Activated naive CD8-positive, alpha-beta T cell (primary cell): ENCODE results near the gene AGAP3.

Source experiments
- H3K27ac Mint-ChIP-seq: one replicate; pipeline ENCODE4 v1.8.0; 2021; ENCODE audit warnings: mixed read lengths
- H3K27me3 Mint-ChIP-seq: one replicate; pipeline ENCODE4 v1.8.0; 2021; ENCODE audit warnings: mixed read lengths
- H3K36me3 Mint-ChIP-seq: one replicate; pipeline ENCODE4 v1.8.0; 2021; ENCODE audit warnings: mixed read lengths
- H3K4me1 Mint-ChIP-seq: one replicate; pipeline ENCODE4 v1.8.0; 2021; ENCODE audit warnings: low read depth, mixed read lengths
- H3K4me3 Mint-ChIP-seq: one replicate; pipeline ENCODE4 v1.8.0; 2021; ENCODE audit warnings: mild to moderate bottlenecking, mixed read lengths
- H3K9me3 Mint-ChIP-seq: one replicate; pipeline ENCODE4 v1.8.0; 2021; ENCODE audit warnings: low read depth, mixed read lengths

The AGAP3 gene

GRCh38 chr7:151143261-151144015 is 57.2 kb downstream of the AGAP3 start:
- H3K9me3 Mint-ChIP-seq, result no peaks in the 10 kb centered on the region
- no peaks in the 10 kb centered on the region for H3K36me3 Mint-ChIP-seq
- no peaks in the 10 kb centered on the region for H3K4me1 Mint-ChIP-seq
- no peak overlapping the region for H3K4me3 Mint-ChIP-seq
- no peak overlapping the region for H3K27ac Mint-ChIP-seq
- no peaks in the 10 kb centered on the region for H3K27me3 Mint-ChIP-seq

- no peak overlapping the region for H3K27ac Mint-ChIP-seq
- H3K36me3 Mint-ChIP-seq, result no peaks in the 10 kb centered on the region
- no peak overlapping the region for H3K4me3 Mint-ChIP-seq
- H3K9me3 Mint-ChIP-seq, result no peaks in the 10 kb centered on the region
- H3K4me1 Mint-ChIP-seq, result no peaks in the 10 kb centered on the region
- H3K27me3 Mint-ChIP-seq, result no peaks in the 10 kb centered on the region
These were observed 58.1 kb downstream of the AGAP3 start for GRCh38 chr7:151144387-151144786.

- H3K36me3 Mint-ChIP-seq, result no peaks in the 10 kb centered on the region
- peaks cover 6% of the 10 kb centered on the region for H3K27me3 Mint-ChIP-seq
- no peak overlapping the region for H3K27ac Mint-ChIP-seq
- H3K4me3 Mint-ChIP-seq, result no peak overlapping the region
- H3K4me1 Mint-ChIP-seq, result no peaks in the 10 kb centered on the region
- no peaks in the 10 kb centered on the region for H3K9me3 Mint-ChIP-seq
These were observed 60.5 kb downstream of the AGAP3 start for GRCh38 chr7:151146761-151147160.

GRCh38 chr7:151148319-151149259 is 62.3 kb downstream of the AGAP3 start:
- no peak overlapping the region for H3K27ac Mint-ChIP-seq

GRCh38 chr7:151150388-151150787 is 64.1 kb downstream of the AGAP3 start:
- H3K4me1 Mint-ChIP-seq, result no peaks in the 10 kb centered on the region
- H3K27me3 Mint-ChIP-seq, result peaks cover 10% of the 10 kb centered on the region
- H3K4me3 Mint-ChIP-seq, result no peak overlapping the region
- no peaks in the 10 kb centered on the region for H3K9me3 Mint-ChIP-seq
- H3K36me3 Mint-ChIP-seq, result no peaks in the 10 kb centered on the region
- H3K27ac Mint-ChIP-seq, result no peak overlapping the region

More at GRCh38 chr7:151148319-151149259, 62.3 kb downstream of the AGAP3 start:
- Mint-ChIP-seq H3K9me3 (no peaks in the 10 kb centered on the region), H3K4me1 (no peaks in the 10 kb centered on the region), H3K36me3 (no peaks in the 10 kb centered on the region), H3K4me3 (no peak overlapping the region), H3K27me3 (peaks cover 6% of the 10 kb centered on the region)

- Mint-ChIP-seq H3K27me3 (peaks cover 15% of the 10 kb centered on the region), H3K4me1 (no peaks in the 10 kb centered on the region), H3K36me3 (no peaks in the 10 kb centered on the region), H3K27ac (no peak overlapping the region), H3K4me3 (no peak overlapping the region), H3K9me3 (no peaks in the 10 kb centered on the region)
These were observed 66.6 kb downstream of the AGAP3 start for GRCh38 chr7:151152643-151153513.

GRCh38 chr7:151157645-151158329 is 71.5 kb downstream of the AGAP3 start:
- H3K9me3 Mint-ChIP-seq, result no peaks in the 10 kb centered on the region

GRCh38 chr7:151161757-151162156 is 75.5 kb downstream of the AGAP3 start:
- Mint-ChIP-seq H3K27me3 (peaks cover 5% of the 10 kb centered on the region), H3K4me1 (peaks cover 2% of the 10 kb centered on the region), H3K27ac (no peak overlapping the region), H3K36me3 (no peaks in the 10 kb centered on the region), H3K4me3 (no peak overlapping the region), H3K9me3 (no peaks in the 10 kb centered on the region)

More at GRCh38 chr7:151157645-151158329, 71.5 kb downstream of the AGAP3 start:
- Mint-ChIP-seq H3K27ac (no peak overlapping the region), H3K4me3 (no peak overlapping the region), H3K4me1 (no peaks in the 10 kb centered on the region), H3K36me3 (no peaks in the 10 kb centered on the region), H3K27me3 (peaks cover 9% of the 10 kb centered on the region)

- no peaks in the 10 kb centered on the region for H3K9me3 Mint-ChIP-seq
- H3K36me3 Mint-ChIP-seq, result no peaks in the 10 kb centered on the region
- H3K27ac Mint-ChIP-seq, result no peak overlapping the region
- H3K4me1 Mint-ChIP-seq, result peaks cover 7% of the 10 kb centered on the region
- peak overlapping the region; percentile 69 for H3K4me3 Mint-ChIP-seq
- peaks cover 19% of the 10 kb centered on the region for H3K27me3 Mint-ChIP-seq
These were observed 80.4 kb downstream of the AGAP3 start for GRCh38 chr7:151166629-151167196.

- no peak within 1 kb of the TSS for H3K27ac Mint-ChIP-seq
- H3K4me1 Mint-ChIP-seq, result peaks cover 9% of the 10 kb centered on the region
- peak within 1 kb of the TSS; percentile 81 for H3K4me3 Mint-ChIP-seq
These were observed 81.1 kb downstream of the AGAP3 start, which contains the start of gene GBX1 for GRCh38 chr7:151167197-151167961. Gene GBX1, minus strand, starts transcription at chr7:151167694. Its CDS starts 146 bp downstream, at chr7:151167548.

GRCh38 chr7:151168003-151168786 is 81.9 kb downstream of the AGAP3 start:
- Mint-ChIP-seq H3K27me3 (peaks cover 28% of the 10 kb centered on the region), H3K9me3 (no peaks in the 10 kb centered on the region), H3K27ac (no peak overlapping the region), H3K36me3 (no peaks in the 10 kb centered on the region), H3K4me3 (peak overlapping the region; percentile 81), H3K4me1 (peaks cover 14% of the 10 kb centered on the region)

More at GRCh38 chr7:151167197-151167961, 81.1 kb downstream of the AGAP3 start, which contains the start of gene GBX1:
- peaks cover 22% of the 10 kb centered on the region for H3K27me3 Mint-ChIP-seq
- H3K9me3 Mint-ChIP-seq, result no peaks in the 10 kb centered on the region
- no peaks in the 10 kb centered on the region for H3K36me3 Mint-ChIP-seq

GRCh38 chr7:151168787-151169162 is 82.5 kb downstream of the AGAP3 start:
- H3K27me3 Mint-ChIP-seq, result peaks cover 32% of the 10 kb centered on the region
- peak overlapping the region; percentile 81 for H3K4me3 Mint-ChIP-seq
- H3K4me1 Mint-ChIP-seq, result peaks cover 14% of the 10 kb centered on the region
- no peaks in the 10 kb centered on the region for H3K36me3 Mint-ChIP-seq
- H3K9me3 Mint-ChIP-seq, result no peaks in the 10 kb centered on the region
- H3K27ac Mint-ChIP-seq, result no peak overlapping the region
